ENCODE results near the gene PDE11A.

PDE11A gene

GRCh38 chr2:177756336-177756735 lies 316.2 kb downstream of the PDE11A start:
- no peak for DNase-seq

- DNase-seq, result no peak
These were observed 318.1 kb downstream of the PDE11A start for GRCh38 chr2:177754492-177754873.

- DNase-seq, result peak; percentile 3
These were observed 318.7 kb downstream of the PDE11A start for GRCh38 chr2:177753682-177754491.

- DNase-seq, result no peak
These were observed 324.2 kb downstream of the PDE11A start for GRCh38 chr2:177748360-177748759.

GRCh38 chr2:177747384-177747783 lies 325.2 kb downstream of the PDE11A start:
- no peak for DNase-seq

GRCh38 chr2:177746358-177746757 lies 326.2 kb downstream of the PDE11A start:
- no peak for DNase-seq

- no peak for DNase-seq
These were observed 327.0 kb downstream of the PDE11A start for GRCh38 chr2:177745531-177745930.

- DNase-seq, result no peak
These were observed 329.7 kb downstream of the PDE11A start for GRCh38 chr2:177742851-177743250.

- DNase-seq, result no peak
These were observed 330.7 kb downstream of the PDE11A start for GRCh38 chr2:177741866-177742265.

GRCh38 chr2:177740700-177741099 lies 331.9 kb downstream of the PDE11A start:
- DNase-seq, result no peak

GRCh38 chr2:177738461-177739235 lies 333.9 kb downstream of the PDE11A start:
- no peak for DNase-seq

GRCh38 chr2:177735318-177735803 lies 337.2 kb downstream of the PDE11A start:
- no peak for DNase-seq

GRCh38 chr2:177733322-177733855 lies 339.2 kb downstream of the PDE11A start:
- DNase-seq, result no peak

GRCh38 chr2:177731384-177731783 lies 341.2 kb downstream of the PDE11A start:
- DNase-seq, result no peak

GRCh38 chr2:177730792-177731191 lies 341.8 kb downstream of the PDE11A start:
- no peak for DNase-seq

GRCh38 chr2:177730363-177730762 lies 342.2 kb downstream of the PDE11A start:
- no peak for DNase-seq

GRCh38 chr2:177728920-177729319 lies 343.7 kb downstream of the PDE11A start:
- no peak for DNase-seq

- no peak for DNase-seq
These were observed 344.2 kb downstream of the PDE11A start for GRCh38 chr2:177728399-177728765.

- DNase-seq, result no peak
These were observed 344.8 kb downstream of the PDE11A start for GRCh38 chr2:177727577-177728398.

GRCh38 chr2:177726931-177727348 lies 345.6 kb downstream of the PDE11A start:
- no peak for DNase-seq

GRCh38 chr2:177724398-177725287 lies 347.9 kb downstream of the PDE11A start:
- peak; percentile 48 for DNase-seq

- DNase-seq, result no peak
These were observed 349.3 kb downstream of the PDE11A start for GRCh38 chr2:177723235-177723634.
